SK-N-SH (cell line): ENCODE results near the gene CNTNAP5. TPM values are rescaled to one million over a fixed set of nuclear protein-coding genes. Genes with fewer than 3 reads are reported as not detected.

Source experiments
- CTCF ChIA-PET: fragments of 300-600, 350-600 bp; formaldehyde crosslinking; extraction: SDS; loops from one replicate; lab custom pipeline; 2021; lab: Yijun Ruan, JAX
- POLR2A ChIA-PET: fragments of 350-600 bp; sonication (Branson Sonifier 250); formaldehyde crosslinking; extraction: SDS; loops from one replicate; lab custom pipeline; 2020; ENCODE audit warnings: antibody characterized with exemption, inconsistent platforms; lab: Yijun Ruan, JAX
- DNase-seq: peaks from one replicate; pipeline ENCODE4 v3.0.0; 2012
- H2AFZ ChIP-seq: fragments of 200-600 bp; sonication (generic); 2 replicates; pipeline ENCODE4 v1.8.1; 2016; ENCODE audit warnings: antibody characterized with exemption, mild to moderate bottlenecking, low read depth
- H3F3A ChIP-seq: fragments of 200-600 bp; sonication (generic); replicated peaks from 2 replicates; pipeline ENCODE3; 2016; ENCODE audit warnings: antibody characterized with exemption, mild to moderate bottlenecking; ENCODE audit not compliant: insufficient read depth
- H3K27ac ChIP-seq, 2 experiments: fragments of 200-500 bp in 1 of 2; fragments of 200-600 bp in 1 of 2; sonication (Bioruptor generic) in 1 of 2; sonication (generic), shearing (Covaris generic) in 1 of 2; 2 replicates each; pipeline versions ENCODE4 v1.5.1 to v1.6.1; 2014 to 2016; ENCODE audit warnings: low read depth in 2 of 2, inconsistent platforms in 1 of 2, low read length in 1 of 2, mild to moderate bottlenecking in 1 of 2, mixed read lengths in 1 of 2
- H3K27me3 ChIP-seq: fragments of 200-600 bp; sonication (generic), shearing (Covaris generic); 2 replicates; pipeline ENCODE4 v1.6.1; 2016; ENCODE audit warnings: mixed run types; ENCODE audit not compliant: insufficient read depth
- H3K36me3 ChIP-seq, 2 experiments: fragments of 200-500 bp in 1 of 2; fragments of 200-600 bp in 1 of 2; sonication (Bioruptor generic) in 1 of 2; sonication (generic) in 1 of 2; replicated peaks in 1 of 2; 2 replicates each; pipeline versions ENCODE3 to v1.5.1; 2014 to 2016; ENCODE audit warnings: low read length in 1 of 2, mild to moderate bottlenecking in 1 of 2; ENCODE audit not compliant: insufficient read depth in 2 of 2, control insufficient read depth in 1 of 2
- H3K4me1 ChIP-seq, 2 experiments: fragments of 200-500 bp in 1 of 2; fragments of 200-600 bp in 1 of 2; sonication (Bioruptor generic) in 1 of 2; sonication (generic), shearing (Covaris generic) in 1 of 2; 2 replicates each; pipeline versions ENCODE4 v1.5.1 to v1.6.1; 2014 to 2016; ENCODE audit warnings: low read depth in 1 of 2, low read length in 1 of 2, mixed run types in 1 of 2; ENCODE audit not compliant: insufficient read depth in 2 of 2, control insufficient read depth in 1 of 2
- H3K4me2 ChIP-seq: fragments of 200-600 bp; sonication (generic), shearing (Covaris generic); 2 replicates; pipeline ENCODE4 v1.6.1; 2017; ENCODE audit warnings: mixed run types
- H3K4me3 ChIP-seq, 2 experiments: fragments of 200-500 bp in 1 of 2; fragments of 200-600 bp in 1 of 2; sonication (Bioruptor generic) in 1 of 2; sonication (generic), shearing (Covaris generic) in 1 of 2; 2 replicates each; pipeline versions ENCODE4 v1.5.1 to v1.8.1; 2014 to 2016; ENCODE audit warnings: low read depth in 2 of 2, inconsistent platforms in 1 of 2, low read length in 1 of 2, mild to moderate bottlenecking in 1 of 2, mixed read lengths in 1 of 2, moderate library complexity in 1 of 2
- H3K79me2 ChIP-seq: fragments of 200-600 bp; sonication (generic); 2 replicates; pipeline ENCODE4 v1.8.1; 2017; ENCODE audit warnings: mild to moderate bottlenecking; ENCODE audit not compliant: insufficient read depth
- H3K9ac ChIP-seq: fragments of 200-600 bp; sonication (generic); 2 replicates; pipeline ENCODE4 v1.6.1; 2017; ENCODE audit warnings: mixed run types
- H3K9me2 ChIP-seq: fragments of 200-600 bp; sonication (generic); 2 replicates; pipeline ENCODE4 v1.6.1; 2017; ENCODE audit warnings: mixed run types
- H3K9me3 ChIP-seq: fragments of 200-600 bp; sonication (generic); 2 replicates; pipeline ENCODE4 v1.6.1; 2017; ENCODE audit warnings: mixed run types, mild to moderate bottlenecking, moderate library complexity
- H4K20me1 ChIP-seq: fragments of 200-600 bp; sonication (generic); 2 replicates; pipeline ENCODE4 v1.6.1; 2017; ENCODE audit warnings: mild to moderate bottlenecking, mixed run types; ENCODE audit not compliant: insufficient read depth
- CHD2 ChIP-seq: fragments of 150-350 bp; IDR thresholded peaks from 2 replicates; pipeline ENCODE4 v1.6.1; 2018; ENCODE audit warnings: low read length; ENCODE audit not compliant: partially characterized antibody
- ELF1 ChIP-seq: IDR thresholded peaks from 2 replicates; pipeline ENCODE4 v1.4.0; 2012
- FOXJ3 ChIP-seq: sonication (generic); formaldehyde crosslinking; IDR thresholded peaks from 2 replicates; pipeline ENCODE4 v1.5.1; 2020; ENCODE audit warnings: mild to moderate bottlenecking, missing genetic modification reagents
- FOXM1 ChIP-seq: IDR thresholded peaks from 2 replicates; pipeline ENCODE4 v1.4.0; 2012; ENCODE audit warnings: low read depth, mild to moderate bottlenecking
- JUND ChIP-seq: IDR thresholded peaks from 2 replicates; pipeline ENCODE4 v1.4.0; 2012
- NRF1 ChIP-seq: IDR thresholded peaks from 2 replicates; pipeline ENCODE4 v1.6.1; 2012; ENCODE audit warnings: low read depth, mild to moderate bottlenecking, low read length
- RAD21 ChIP-seq: IDR thresholded peaks from 2 replicates; pipeline ENCODE4 v1.6.1; 2012; ENCODE audit warnings: mild to moderate bottlenecking, low read length
- RCOR1 ChIP-seq: fragments of 150-350 bp; IDR thresholded peaks from 2 replicates; pipeline ENCODE4 v1.6.1; 2017; ENCODE audit warnings: antibody characterized with exemption, low read length
- RFX5 ChIP-seq: IDR thresholded peaks from 2 replicates; pipeline ENCODE4 v1.6.1; 2012; ENCODE audit warnings: mild to moderate bottlenecking, improper control_type of control experiment, low read length
- SMC3 ChIP-seq: IDR thresholded peaks from 2 replicates; pipeline ENCODE4 v1.6.1; 2012; ENCODE audit warnings: low read depth, low read length, improper control_type of control experiment
- TAF1 ChIP-seq: IDR thresholded peaks from 2 replicates; pipeline ENCODE4 v1.6.1; 2012; ENCODE audit warnings: low read depth, mild to moderate bottlenecking, low read length, moderate library complexity, borderline replicate concordance
- TCF12 ChIP-seq: IDR thresholded peaks from 2 replicates; pipeline ENCODE4 v1.4.0; 2012
- YY1 ChIP-seq: IDR thresholded peaks from 2 replicates; pipeline ENCODE4 v1.4.0; 2012; ENCODE audit warnings: low read depth, mild to moderate bottlenecking
- WGBS: methylation state at CpG from one replicate; pipeline ENCODE4 v1.1.6; 2017; ENCODE audit warnings: low lambda C conversion rate; 5-methylcytosine and 5-hydroxymethylcytosine counted together
- polyA plus RNA-seq, 3 experiments: library from polyadenylated mRNA; depleted of rRNA; stranded (reverse); fragments of >200 nt; gene quantifications; 2 replicates each; pipeline ENCODE4 v1.2.3, GENCODE V29; 2012
- TF ChIP-seq, protein P1 (sequence below): fragments of 200-600 bp; sonication (generic); IDR thresholded peaks from 2 replicates; pipeline ENCODE4 v1.6.1; 2017; ENCODE audit warnings: antibody characterized with exemption, mild to moderate bottlenecking, moderate library complexity
- TF ChIP-seq, protein P2 (sequence below): IDR thresholded peaks from 2 replicates; pipeline ENCODE4; 2012
- TF ChIP-seq, protein P3 (sequence below): IDR thresholded peaks from 2 replicates; pipeline ENCODE4 v1.4.0; 2012; ENCODE audit warnings: low read depth, borderline replicate concordance
- TF ChIP-seq, protein P4 (sequence below): IDR thresholded peaks from 2 replicates; pipeline ENCODE4 v1.4.0; 2012; ENCODE audit warnings: low read depth, borderline replicate concordance

The CNTNAP5 gene
- polyA plus RNA-seq, 1 of the 3 experiments (the other 2 are of a cell fraction), result 0.08 TPM

DNA sequence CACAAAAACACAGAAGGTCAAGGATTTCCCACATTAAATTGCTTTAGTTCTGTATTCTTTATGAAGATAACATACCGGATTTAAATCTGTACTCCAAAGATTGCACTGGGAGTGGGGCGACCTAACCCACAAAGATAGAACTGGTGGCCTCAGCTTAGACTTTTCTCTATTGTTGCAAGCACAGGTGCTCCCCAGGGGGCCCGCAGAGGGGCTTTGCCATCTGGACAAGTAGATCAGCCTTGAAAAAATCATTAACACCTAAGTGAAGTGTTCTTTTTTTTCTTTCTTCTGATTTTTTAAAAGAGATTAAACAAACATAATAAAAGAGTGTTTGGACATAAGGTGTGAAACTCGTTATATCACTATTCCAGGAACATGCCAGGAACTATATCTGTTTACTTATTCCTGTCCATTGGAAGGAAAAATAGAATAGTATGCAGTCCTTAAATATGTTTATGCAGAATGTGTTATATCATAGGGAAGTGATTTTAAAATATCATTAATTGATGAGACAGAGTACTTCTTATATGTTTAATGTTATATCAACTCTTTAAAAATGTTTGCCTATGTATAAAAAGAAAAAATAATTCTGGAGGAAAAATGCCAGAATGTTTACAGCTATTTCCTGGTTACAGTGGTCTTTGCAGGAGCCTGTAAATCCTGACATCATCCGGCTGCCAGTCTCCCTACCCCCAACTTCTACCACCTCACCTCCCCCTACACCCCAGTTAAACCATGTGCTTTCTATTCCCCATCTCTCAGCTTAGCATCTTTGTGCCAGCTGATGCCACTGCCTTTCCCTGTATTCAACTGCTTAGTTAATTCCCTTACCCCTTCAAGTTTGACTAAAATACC lies 679.2 kb downstream of the CNTNAP5 start:
- no peaks in the 10 kb centered on the region for H3K27me3 ChIP-seq
- no peak overlapping the region for H3K27ac ChIP-seq
- H3K79me2 ChIP-seq, result no peaks in the 10 kb centered on the region
- no peaks in the 10 kb centered on the region for H3F3A ChIP-seq
- no peak overlapping the region for H3K4me3 ChIP-seq
- no peaks in the 10 kb centered on the region for H3K4me1 ChIP-seq
- no peak overlapping the region for H2AFZ ChIP-seq
- ChIA-PET CTCF (no interaction called here), POLR2A (no interaction called here)
- no peaks in the 10 kb centered on the region for H3K9me3 ChIP-seq
- H3K9me2 ChIP-seq, result no peaks in the 10 kb centered on the region
- no peak overlapping the region for H3K9ac ChIP-seq
- no peak overlapping the region for H3K4me2 ChIP-seq
- no peak for TF ChIP-seq CHD2
- no peak for TF ChIP-seq RCOR1
- TF ChIP-seq TAF1, result no peak
- no peak for TF ChIP-seq SMC3
- TF ChIP-seq, protein P1, sequence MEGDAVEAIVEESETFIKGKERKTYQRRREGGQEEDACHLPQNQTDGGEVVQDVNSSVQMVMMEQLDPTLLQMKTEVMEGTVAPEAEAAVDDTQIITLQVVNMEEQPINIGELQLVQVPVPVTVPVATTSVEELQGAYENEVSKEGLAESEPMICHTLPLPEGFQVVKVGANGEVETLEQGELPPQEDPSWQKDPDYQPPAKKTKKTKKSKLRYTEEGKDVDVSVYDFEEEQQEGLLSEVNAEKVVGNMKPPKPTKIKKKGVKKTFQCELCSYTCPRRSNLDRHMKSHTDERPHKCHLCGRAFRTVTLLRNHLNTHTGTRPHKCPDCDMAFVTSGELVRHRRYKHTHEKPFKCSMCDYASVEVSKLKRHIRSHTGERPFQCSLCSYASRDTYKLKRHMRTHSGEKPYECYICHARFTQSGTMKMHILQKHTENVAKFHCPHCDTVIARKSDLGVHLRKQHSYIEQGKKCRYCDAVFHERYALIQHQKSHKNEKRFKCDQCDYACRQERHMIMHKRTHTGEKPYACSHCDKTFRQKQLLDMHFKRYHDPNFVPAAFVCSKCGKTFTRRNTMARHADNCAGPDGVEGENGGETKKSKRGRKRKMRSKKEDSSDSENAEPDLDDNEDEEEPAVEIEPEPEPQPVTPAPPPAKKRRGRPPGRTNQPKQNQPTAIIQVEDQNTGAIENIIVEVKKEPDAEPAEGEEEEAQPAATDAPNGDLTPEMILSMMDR, result no peak
- TF ChIP-seq ELF1, result no peak
- TF ChIP-seq TCF12, result no peak
- TF ChIP-seq JUND, result no peak
- TF ChIP-seq FOXJ3 (CRISPR knock-in tag), result no peak
- no peak for TF ChIP-seq YY1
- no peak for TF ChIP-seq FOXM1
- TF ChIP-seq, protein P2, sequence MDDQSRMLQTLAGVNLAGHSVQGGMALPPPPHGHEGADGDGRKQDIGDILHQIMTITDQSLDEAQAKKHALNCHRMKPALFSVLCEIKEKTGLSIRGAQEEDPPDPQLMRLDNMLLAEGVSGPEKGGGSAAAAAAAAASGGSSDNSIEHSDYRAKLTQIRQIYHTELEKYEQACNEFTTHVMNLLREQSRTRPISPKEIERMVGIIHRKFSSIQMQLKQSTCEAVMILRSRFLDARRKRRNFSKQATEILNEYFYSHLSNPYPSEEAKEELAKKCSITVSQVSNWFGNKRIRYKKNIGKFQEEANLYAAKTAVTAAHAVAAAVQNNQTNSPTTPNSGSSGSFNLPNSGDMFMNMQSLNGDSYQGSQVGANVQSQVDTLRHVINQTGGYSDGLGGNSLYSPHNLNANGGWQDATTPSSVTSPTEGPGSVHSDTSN, result no peak
- no peaks in the 10 kb centered on the region for H3K36me3 ChIP-seq
- no peaks in the 10 kb centered on the region for H4K20me1 ChIP-seq
- 19% methylated on average over 5 of the region's 5 CpGs for whole genome bisulfite sequencing
- no peak for DNase-seq

DNA sequence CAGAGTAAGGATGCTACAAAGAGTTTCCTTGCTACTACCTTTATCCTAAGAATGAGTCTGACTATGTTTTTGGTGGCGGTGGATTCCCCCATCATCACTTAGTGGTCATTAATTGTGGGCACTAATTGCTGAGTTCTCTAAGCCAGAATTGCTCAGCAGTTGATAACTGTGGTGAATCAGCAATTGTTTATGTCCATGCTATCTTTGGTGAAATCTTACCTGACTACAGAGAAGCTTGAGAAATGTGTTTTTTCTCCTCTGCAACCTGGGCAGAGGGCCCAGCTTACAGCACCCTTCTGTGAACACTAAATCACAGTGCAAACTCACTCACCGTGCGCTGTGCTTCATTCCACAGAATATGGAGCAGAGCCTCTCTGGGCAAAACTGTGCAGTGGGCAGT lies 683.6 kb downstream of the CNTNAP5 start:
- ChIA-PET CTCF (no interaction called here), POLR2A (no interaction called here)
- H3K4me1 ChIP-seq, result no peaks in the 10 kb centered on the region
- DNase-seq, result no peak
- no peaks in the 10 kb centered on the region for H3K36me3 ChIP-seq
- 49% methylated on average over 3 of the region's 3 CpGs for WGBS
- no peaks in the 10 kb centered on the region for H3F3A ChIP-seq
- H3K9me2 ChIP-seq, result no peaks in the 10 kb centered on the region
- H3K9me3 ChIP-seq, result no peaks in the 10 kb centered on the region
- no peak overlapping the region for H3K4me2 ChIP-seq
- no peaks in the 10 kb centered on the region for H3K79me2 ChIP-seq
- H3K27me3 ChIP-seq, result no peaks in the 10 kb centered on the region
- no peak overlapping the region for H3K9ac ChIP-seq
- H3K4me3 ChIP-seq, result no peak overlapping the region
- TF ChIP-seq RFX5 (no peak), RCOR1 (no peak), NRF1 (no peak), JUND (no peak), RAD21 (no peak), TAF1 (no peak)
- TF ChIP-seq, protein P2, result no peak
- TF ChIP-seq, protein P3, sequence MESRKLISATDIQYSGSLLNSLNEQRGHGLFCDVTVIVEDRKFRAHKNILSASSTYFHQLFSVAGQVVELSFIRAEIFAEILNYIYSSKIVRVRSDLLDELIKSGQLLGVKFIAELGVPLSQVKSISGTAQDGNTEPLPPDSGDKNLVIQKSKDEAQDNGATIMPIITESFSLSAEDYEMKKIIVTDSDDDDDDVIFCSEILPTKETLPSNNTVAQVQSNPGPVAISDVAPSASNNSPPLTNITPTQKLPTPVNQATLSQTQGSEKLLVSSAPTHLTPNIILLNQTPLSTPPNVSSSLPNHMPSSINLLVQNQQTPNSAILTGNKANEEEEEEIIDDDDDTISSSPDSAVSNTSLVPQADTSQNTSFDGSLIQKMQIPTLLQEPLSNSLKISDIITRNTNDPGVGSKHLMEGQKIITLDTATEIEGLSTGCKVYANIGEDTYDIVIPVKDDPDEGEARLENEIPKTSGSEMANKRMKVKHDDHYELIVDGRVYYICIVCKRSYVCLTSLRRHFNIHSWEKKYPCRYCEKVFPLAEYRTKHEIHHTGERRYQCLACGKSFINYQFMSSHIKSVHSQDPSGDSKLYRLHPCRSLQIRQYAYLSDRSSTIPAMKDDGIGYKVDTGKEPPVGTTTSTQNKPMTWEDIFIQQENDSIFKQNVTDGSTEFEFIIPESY, result no peak
- TF ChIP-seq, protein P4, sequence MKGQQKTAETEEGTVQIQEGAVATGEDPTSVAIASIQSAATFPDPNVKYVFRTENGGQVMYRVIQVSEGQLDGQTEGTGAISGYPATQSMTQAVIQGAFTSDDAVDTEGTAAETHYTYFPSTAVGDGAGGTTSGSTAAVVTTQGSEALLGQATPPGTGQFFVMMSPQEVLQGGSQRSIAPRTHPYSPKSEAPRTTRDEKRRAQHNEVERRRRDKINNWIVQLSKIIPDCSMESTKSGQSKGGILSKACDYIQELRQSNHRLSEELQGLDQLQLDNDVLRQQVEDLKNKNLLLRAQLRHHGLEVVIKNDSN, result no peak
- no peak overlapping the region for H2AFZ ChIP-seq
- H3K27ac ChIP-seq, result no peak overlapping the region
- no peaks in the 10 kb centered on the region for H4K20me1 ChIP-seq
